Activated CD4-positive, alpha-beta T cell treated with anti-CD3 and anti-CD28 coated beads, Interleukin-2, amount 50 U/mL, for 16 hours (primary cell): ENCODE measurements around the gene PLAGL1.
A peak's percentile ranks its signal among the peaks of the same experiment; 100 is the strongest.
"Not testable (repeated sequence)": the region's sequence is repeated elsewhere in the genome, so short reads cannot be mapped to it uniquely, and the experiment has no call there.

Source experiments
- DNase-seq: peaks from one replicate; pipeline ENCODE4 v3.0.0-alpha.2; 2020

Gene PLAGL1

DNA sequence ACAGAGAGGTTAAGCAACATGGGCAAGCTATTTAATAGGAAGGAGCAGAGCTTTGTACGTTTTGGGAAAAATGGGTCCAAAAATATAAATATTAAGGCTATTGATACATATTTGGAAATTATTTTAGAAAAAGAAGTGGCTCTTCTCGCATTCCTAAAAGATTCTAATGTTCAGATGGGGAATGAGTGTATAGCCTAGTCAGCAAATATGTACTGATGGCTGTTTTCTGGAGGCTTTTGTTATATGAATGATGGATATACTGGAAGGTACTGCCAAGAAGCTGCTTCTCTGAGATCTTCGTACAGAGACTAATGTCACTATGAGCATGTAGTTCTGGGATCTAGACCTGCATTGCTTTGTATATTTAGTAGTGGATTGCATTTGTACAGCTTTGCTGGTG lies 71.7 kb downstream of the PLAGL1 start:
- no peak for DNase-seq

DNA sequence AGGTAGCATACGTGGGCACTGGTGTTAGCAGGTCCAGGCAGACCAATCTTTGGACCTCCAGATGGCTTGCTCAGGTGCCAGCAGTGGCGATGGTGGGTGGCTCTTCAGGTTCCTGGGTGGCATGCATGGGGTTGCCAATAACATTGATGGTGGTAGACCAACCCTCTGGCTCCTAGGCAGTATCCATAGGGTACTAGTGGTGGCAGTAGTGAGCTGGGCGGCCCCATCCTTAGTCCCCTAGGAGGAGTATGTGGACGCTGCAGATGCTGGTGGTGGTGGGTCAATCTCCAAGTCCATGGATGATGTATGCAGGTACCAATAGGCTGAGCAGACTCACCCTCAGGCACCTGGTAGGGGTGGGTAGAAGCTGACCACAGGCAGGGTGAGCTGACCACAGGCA lies 73.2 kb downstream of the PLAGL1 start:
- DNase-seq, result no peak

GRCh38 chr6:143934331-143934730 lies 73.7 kb downstream of the PLAGL1 start:
- DNase-seq, result no peak

- no peak for DNase-seq
Measured at GRCh38 chr6:143929975-143930374, 78.1 kb downstream of the PLAGL1 start.

- no peak for DNase-seq
Measured at GRCh38 chr6:143928853-143929252, 79.2 kb downstream of the PLAGL1 start.

DNA sequence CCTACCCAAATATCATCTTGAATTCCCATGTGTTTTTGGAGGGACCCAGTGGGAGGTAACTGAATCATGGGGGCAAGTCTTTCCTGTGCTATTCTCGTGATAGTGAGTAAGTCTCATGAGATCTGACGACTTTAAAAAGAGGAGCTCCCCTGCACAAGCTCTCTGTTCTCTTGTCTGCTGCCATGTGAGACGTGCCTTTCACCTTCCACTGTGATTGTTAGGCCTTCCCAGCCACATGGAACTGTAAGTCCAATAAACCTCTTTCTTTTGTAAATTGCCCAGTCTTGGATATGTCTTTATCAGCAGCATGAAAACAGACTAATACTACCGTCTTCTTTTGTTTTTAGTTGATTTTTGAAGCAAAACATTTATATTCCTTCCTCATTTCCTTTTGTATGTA lies 91.0 kb downstream of the PLAGL1 start:
- DNase-seq, result not testable (repeated sequence)

DNA sequence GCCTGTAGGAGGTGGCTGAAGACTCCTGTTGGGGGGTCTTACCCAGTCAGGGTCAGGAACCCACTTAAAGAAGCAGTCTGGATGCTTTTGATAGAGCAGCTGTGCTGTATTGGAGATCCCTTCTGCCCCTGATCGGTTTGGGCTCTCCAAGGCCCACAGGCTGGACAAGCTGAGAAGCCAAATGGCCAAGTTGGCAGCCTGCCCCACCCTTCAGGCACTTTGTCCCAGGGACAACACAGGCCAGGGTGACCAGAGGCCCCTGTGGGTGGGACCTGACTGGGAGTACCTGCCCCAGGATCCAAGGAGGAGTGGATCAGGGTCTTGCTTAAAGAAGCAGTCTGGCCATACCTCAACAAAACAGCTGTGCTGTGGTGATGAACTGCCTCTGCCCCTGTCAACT lies 95.4 kb downstream of the PLAGL1 start:
- DNase-seq, result no peak

DNA sequence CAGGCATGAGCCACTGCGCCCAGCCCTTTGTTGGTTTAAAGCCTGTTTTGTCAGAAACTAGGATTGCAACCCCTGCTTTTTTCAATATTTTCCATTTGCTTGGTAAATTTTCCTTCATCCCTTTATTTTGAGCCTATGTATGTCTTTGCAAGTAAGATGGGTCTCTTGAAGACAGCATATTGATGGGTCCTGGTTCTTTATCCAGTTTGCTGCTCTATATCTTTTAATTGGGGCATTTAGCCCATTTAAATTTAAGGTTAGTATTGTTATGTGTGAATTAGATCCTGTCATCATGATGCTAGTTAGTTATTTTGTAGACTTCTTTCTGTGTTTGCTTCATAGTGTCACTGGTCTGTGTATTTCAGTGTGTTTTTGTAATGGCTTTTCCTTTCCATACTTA lies 97.0 kb downstream of the PLAGL1 start:
- DNase-seq, result no peak

- DNase-seq, result no peak
Measured at GRCh38 chr6:143902827-143903226, 105.2 kb downstream of the PLAGL1 start.

DNA sequence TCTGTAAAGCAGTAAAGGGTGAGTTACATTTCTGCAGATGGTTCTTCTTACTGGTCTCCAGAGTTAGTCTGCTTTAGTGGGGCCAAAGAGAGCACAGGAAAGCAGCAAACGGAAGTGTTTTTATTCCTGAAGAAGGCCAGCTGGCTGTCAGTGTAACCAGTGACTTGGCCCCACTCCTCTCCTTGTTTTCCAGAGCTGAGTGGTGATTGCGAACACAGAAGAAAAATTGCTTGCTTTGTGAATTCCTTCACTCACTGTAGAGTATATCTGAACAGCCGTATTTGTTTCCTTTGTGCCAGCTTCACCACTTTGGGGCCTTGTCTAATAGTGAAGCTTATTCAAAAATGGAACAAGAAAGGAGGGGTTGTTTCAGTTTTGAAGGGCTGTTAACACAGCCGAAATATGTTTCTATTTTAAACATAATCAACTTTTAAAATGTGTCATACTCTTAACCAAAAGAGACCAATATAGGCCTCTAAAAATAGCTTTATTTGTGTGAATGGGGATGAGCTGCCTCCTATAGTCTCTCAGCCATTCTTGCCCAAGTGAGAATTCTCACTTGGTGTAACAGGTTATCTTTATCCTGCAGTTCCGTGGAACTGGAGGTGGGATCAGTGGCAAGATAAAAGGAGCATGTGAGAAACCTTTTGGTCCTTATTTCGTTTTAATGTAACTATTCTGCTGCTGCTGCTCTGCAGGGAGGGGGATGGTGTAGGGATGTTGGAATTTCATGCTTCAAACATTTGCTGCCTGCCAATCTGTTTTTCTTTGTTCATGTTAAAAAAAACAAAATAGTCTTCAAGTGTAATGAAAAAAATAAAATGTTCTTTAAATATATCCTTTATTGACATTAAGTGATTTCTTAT lies 105.9 kb downstream of the PLAGL1 start:
- peak; percentile 67 for DNase-seq

- DNase-seq, result no peak
Measured at GRCh38 chr6:143900358-143900757, 107.7 kb downstream of the PLAGL1 start.

GRCh38 chr6:143896126-143896860 lies 111.8 kb downstream of the PLAGL1 start:
- no peak for DNase-seq

- DNase-seq, result no peak
Measured at GRCh38 chr6:143894655-143895054, 113.4 kb downstream of the PLAGL1 start.
